IPS DF 6.9 (cell line): Measurements from ENCODE around the gene GFRA1.
"Not testable (repeated sequence)": the region's sequence is repeated elsewhere in the genome, so short reads cannot be mapped to it uniquely, and the experiment has no call there.

Source experiments
- DNase-seq: peaks from one replicate; pipeline ENCODE4 v3.0.0-alpha.2; 2013; ENCODE audit warnings: low read depth, low spot score
- H3K27ac ChIP-seq: one replicate; pipeline ENCODE4 v1.5.1; 2013; ENCODE audit warnings: low read length, control low read depth
- H3K27me3 ChIP-seq: 2 replicates; pipeline ENCODE4 v1.6.1; 2013; ENCODE audit warnings: mild to moderate bottlenecking, low read length; ENCODE audit not compliant: control insufficient read depth, insufficient read depth
- H3K36me3 ChIP-seq: 2 replicates; pipeline ENCODE4 v1.6.1; 2013; ENCODE audit warnings: low read length; ENCODE audit not compliant: control insufficient read depth, insufficient read depth
- H3K4me1 ChIP-seq: 2 replicates; pipeline ENCODE4 v1.6.1; 2013; ENCODE audit warnings: low read length; ENCODE audit not compliant: control insufficient read depth, insufficient read depth
- H3K4me3 ChIP-seq: 2 replicates; pipeline ENCODE4 v1.5.1; 2013; ENCODE audit warnings: mild to moderate bottlenecking, low read length
- H3K9me3 ChIP-seq: 2 replicates; pipeline ENCODE4 v1.6.1; 2013; ENCODE audit warnings: low read length, inconsistent platforms; ENCODE audit not compliant: control insufficient read depth, insufficient read depth
- WGBS: extraction: QIAGEN DNeasy Blood & Tissue Kit; methylation state at CpG from one replicate; pipeline ENCODE4 v1.1.7; 2013; ENCODE audit warnings: mixed read lengths, missing lambda C conversion rate; ENCODE audit not compliant: insufficient read length, insufficient coverage; 5-methylcytosine and 5-hydroxymethylcytosine counted together

GFRA1 gene

GRCh38 chr10:116055917-116056252 is 217.1 kb downstream of the GFRA1 start:
- Histone ChIP-seq H3K27ac (no peak overlapping the region), H3K27me3 (no peaks in the 10 kb centered on the region), H3K4me3 (no peak overlapping the region), H3K9me3 (no peaks in the 10 kb centered on the region), H3K4me1 (0 out of 2 replicates have a peak, but pooled peaks cover 1% of the 10 kb centered on the region), H3K36me3 (no peaks in the 10 kb centered on the region)
- DNase-seq = no peak
- no CpG with 5 or more reads among the region's 3 CpGs for WGBS

GRCh38 chr10:116055252-116055916 is 217.6 kb downstream of the GFRA1 start:
- 0 out of 2 replicates have a peak, but pooled peaks cover 1% of the 10 kb centered on the region for H3K4me1 ChIP-seq

GRCh38 chr10:116053910-116054309 is 219.1 kb downstream of the GFRA1 start:
- Histone ChIP-seq H3K9me3 (no peaks in the 10 kb centered on the region; the same call in 1 of the 2 replicates), H3K4me3 (no peak overlapping the region), H3K4me1 (0 out of 2 replicates have a peak, but pooled peaks cover 1% of the 10 kb centered on the region), H3K36me3 (no peaks in the 10 kb centered on the region), H3K27me3 (no peaks in the 10 kb centered on the region), H3K27ac (no peak overlapping the region)
- no peak for DNase-seq
- WGBS = no CpG with 5 or more reads among the region's 4 CpGs

More at GRCh38 chr10:116055252-116055916, 217.6 kb downstream of the GFRA1 start:
- WGBS = no CpG with 5 or more reads among the region's 14 CpGs
- Histone ChIP-seq H3K9me3 (no peaks in the 10 kb centered on the region; the same call in 1 of the 2 replicates), H3K27ac (no peak overlapping the region), H3K4me3 (no peak overlapping the region), H3K27me3 (no peaks in the 10 kb centered on the region), H3K36me3 (no peaks in the 10 kb centered on the region)
- no peak for DNase-seq

- WGBS = no CpG with 5 or more reads among the region's 3 CpGs
- H3K9me3 ChIP-seq, H3K27ac ChIP-seq, H3K27me3 ChIP-seq, H3K4me1 ChIP-seq, H3K36me3 ChIP-seq, DNase-seq, H3K4me3 ChIP-seq: not testable (repeated sequence)
These were observed 219.8 kb downstream of the GFRA1 start for GRCh38 chr10:116053009-116053730.

GRCh38 chr10:116052522-116052921 is 220.5 kb downstream of the GFRA1 start:
- no CpG with 5 or more reads among the region's 3 CpGs for WGBS
- not testable (repeated sequence) for H3K36me3 ChIP-seq, DNase-seq, H3K27ac ChIP-seq, H3K4me1 ChIP-seq, H3K9me3 ChIP-seq, H3K27me3 ChIP-seq, H3K4me3 ChIP-seq

- Histone ChIP-seq H3K27ac (no peak overlapping the region), H3K4me3 (no peak overlapping the region), H3K9me3 (no peaks in the 10 kb centered on the region; the same call in 1 of the 2 replicates), H3K4me1 (0 out of 2 replicates have a peak, but pooled peaks cover 1% of the 10 kb centered on the region), H3K27me3 (no peaks in the 10 kb centered on the region), H3K36me3 (no peaks in the 10 kb centered on the region)
- no CpG with 5 or more reads among the region's 5 CpGs for WGBS
- no peak for DNase-seq
These were observed 223.1 kb downstream of the GFRA1 start for GRCh38 chr10:116049974-116050304.

GRCh38 chr10:116049158-116049973 is 223.6 kb downstream of the GFRA1 start:
- Histone ChIP-seq H3K4me1 (0 out of 2 replicates have a peak, but pooled peaks cover 1% of the 10 kb centered on the region), H3K4me3 (no peak overlapping the region), H3K9me3 (no peaks in the 10 kb centered on the region; the same call in 1 of the 2 replicates), H3K36me3 (no peaks in the 10 kb centered on the region), H3K27ac (no peak overlapping the region), H3K27me3 (no peaks in the 10 kb centered on the region)
- no peak for DNase-seq
- WGBS = 100% methylated on average over 3 of the region's 10 CpGs

GRCh38 chr10:116045366-116046356 is 227.3 kb downstream of the GFRA1 start:
- no CpG with 5 or more reads among the region's 13 CpGs for WGBS
- H3K27ac ChIP-seq = no peak overlapping the region
- no peak for DNase-seq

GRCh38 chr10:116044801-116045248 is 228.2 kb downstream of the GFRA1 start:
- H3K27ac ChIP-seq = no peak overlapping the region
- no peaks in the 10 kb centered on the region for H3K4me1 ChIP-seq
- H3K9me3 ChIP-seq = no peaks in the 10 kb centered on the region
- no peaks in the 10 kb centered on the region for H3K36me3 ChIP-seq
- no CpG with 5 or more reads among the region's 3 CpGs for WGBS
- no peaks in the 10 kb centered on the region for H3K27me3 ChIP-seq
- no peak for DNase-seq
- H3K4me3 ChIP-seq = no peak overlapping the region

More at GRCh38 chr10:116045366-116046356, 227.3 kb downstream of the GFRA1 start:
- Histone ChIP-seq H3K4me1 (no peaks in the 10 kb centered on the region), H3K36me3 (no peaks in the 10 kb centered on the region), H3K4me3 (no peak overlapping the region), H3K27me3 (no peaks in the 10 kb centered on the region), H3K9me3 (no peaks in the 10 kb centered on the region; the same call in 1 of the 2 replicates)
